ENCODE data around the gene TMCC2.
A peak's percentile ranks its signal among the peaks of the same experiment; 100 is the strongest.
"Not testable (repeated sequence)": the region's sequence is repeated elsewhere in the genome, so short reads cannot be mapped to it uniquely, and the experiment has no call there.

TMCC2 gene

GRCh38 chr1:205262731-205263171 is 35.0 kb downstream of the TMCC2 start:
- DNase-seq, result no peak

DNA sequence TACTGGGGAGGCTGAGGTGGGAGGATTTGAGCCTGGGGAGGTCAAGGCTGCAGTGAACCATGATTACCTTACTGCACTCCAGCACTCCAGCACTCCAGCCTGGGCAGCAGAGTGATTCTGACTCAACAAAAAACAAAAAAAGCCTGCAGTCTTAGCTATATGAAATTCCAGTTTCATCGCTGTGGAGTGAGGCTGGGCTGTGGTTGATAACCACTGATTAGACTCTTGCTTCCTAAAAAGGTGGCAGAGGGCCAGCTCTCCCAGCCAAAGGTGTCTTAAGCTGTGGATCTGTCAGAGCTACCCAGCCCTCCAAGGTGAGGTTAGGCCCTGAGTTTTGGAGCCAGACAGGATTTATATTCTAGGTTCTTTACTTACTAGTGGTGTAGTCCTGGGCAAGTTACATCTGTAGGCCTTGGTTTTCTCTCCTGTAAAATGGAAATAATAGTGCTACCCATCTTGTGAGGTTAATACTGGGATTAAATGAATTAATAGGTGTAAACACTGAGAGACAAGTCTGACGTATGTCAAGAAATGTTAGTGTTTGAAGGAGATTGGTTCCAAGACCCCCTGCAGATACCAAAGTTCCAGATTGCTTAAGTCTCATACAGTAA is 35.9 kb downstream of the TMCC2 start:
- DNase-seq, result no peak

GRCh38 chr1:205266611-205267305 is 39.0 kb downstream of the TMCC2 start:
- DNase-seq, result no peak

DNA sequence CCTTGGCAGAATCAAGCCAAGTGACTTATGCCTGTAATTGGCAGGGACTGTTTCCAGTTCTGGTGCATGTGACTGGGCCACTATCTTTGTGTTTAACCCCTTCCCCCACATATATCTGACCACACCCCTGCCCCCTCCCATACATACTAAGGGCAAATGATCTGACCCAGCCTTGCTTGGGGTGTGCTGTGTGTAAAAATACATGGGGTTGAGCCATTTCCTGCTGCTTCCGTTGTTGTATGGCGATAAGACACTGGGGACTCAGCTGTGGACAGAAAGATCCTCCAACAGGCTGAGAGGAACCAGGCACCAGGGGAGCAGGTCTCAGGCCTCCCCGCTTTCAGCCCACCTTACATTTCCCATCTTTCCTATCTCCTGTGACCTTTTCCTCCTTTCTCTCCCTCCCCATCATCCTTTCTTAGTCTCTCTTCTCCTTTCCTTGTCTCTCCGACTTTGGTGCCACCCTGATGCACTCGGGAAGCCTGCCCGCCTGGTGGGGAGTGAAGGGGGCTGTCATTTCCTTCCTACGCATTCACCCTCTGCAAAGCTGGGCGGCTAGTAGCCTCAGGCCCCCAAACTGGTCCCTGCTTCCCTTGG is 39.7 kb downstream of the TMCC2 start:
- no peak for DNase-seq

- no peak for DNase-seq
These were observed 41.3 kb downstream of the TMCC2 start for GRCh38 chr1:205268846-205269680.

DNA sequence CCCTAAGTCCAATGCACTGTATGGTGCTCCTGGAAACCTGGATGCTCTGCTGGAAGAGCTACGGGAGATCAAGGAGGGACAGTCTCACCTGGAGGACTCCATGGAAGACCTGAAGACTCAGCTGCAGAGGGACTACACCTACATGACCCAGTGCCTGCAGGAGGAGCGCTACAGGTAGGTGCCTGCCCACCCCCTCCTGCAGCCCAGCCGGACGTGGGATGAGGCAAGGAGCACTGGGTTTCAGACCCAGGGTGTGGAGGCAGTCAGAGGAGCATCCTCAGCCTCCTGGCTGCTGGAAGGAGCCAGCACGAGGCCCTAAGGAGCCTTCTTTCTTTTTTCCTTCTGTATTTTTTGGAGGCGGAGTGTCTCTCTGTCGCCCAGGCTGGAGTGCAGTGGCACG is 42.0 kb downstream of the TMCC2 start:
- no peak for DNase-seq

DNA sequence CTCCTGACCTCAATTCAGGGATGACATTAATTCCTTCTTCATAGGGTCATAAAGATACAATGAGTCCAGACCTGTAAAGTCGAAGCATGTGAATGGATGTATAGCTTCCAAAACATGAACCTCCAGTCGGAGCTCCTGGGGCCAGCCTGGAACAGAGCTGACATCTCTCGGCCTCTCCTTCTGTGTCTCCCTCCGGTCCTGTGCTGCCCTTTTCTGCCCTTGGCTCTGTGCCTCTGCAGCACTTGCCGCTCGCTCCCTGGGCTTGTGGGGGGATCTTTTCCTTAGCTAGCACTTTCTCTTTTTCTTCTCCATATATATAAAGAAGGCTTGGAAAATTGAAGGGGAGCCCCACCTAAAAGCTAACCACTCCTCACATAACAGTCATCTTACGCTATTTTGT is 42.5 kb downstream of the TMCC2 start:
- no peak for DNase-seq

- peak; percentile 40 for DNase-seq
These were observed 43.0 kb downstream of the TMCC2 start for GRCh38 chr1:205270764-205271163.

DNA sequence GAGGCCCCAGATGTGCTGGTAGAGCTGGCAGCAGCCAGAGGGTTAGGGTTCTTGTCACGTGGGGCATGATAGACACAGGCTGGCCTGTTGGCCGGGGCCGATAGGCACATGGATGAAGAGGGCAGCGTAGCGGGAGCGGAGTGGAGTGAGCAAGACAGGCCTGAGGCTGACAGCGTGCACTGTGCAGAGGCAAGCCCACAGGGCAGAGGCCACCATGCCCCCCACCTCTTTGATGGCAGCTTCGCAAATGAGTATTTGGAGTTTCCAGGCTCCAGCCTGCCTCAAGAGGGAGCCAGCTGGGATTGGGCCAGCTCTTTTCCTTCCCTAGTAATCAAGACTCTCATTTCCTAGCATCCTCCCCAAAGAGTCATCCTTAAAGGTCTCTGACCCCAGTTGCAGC is 43.5 kb downstream of the TMCC2 start:
- no peak for DNase-seq

DNA sequence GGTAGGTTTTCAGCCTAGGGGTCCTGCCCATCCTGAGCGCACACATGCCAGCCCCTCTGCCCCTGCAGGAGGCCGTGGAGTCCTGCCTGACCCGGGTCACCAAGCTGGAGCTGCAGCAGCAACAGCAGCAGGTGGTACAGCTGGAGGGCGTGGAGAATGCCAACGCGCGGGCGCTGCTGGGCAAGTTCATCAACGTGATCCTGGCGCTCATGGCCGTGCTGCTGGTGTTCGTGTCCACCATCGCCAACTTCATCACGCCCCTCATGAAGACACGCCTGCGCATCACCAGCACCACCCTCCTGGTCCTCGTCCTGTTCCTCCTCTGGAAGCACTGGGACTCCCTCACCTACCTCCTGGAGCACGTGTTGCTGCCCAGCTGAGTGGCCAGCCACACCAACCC is 44.0 kb downstream of the TMCC2 start:
- DNase-seq, result no peak

GRCh38 chr1:205272536-205272935 is 44.8 kb downstream of the TMCC2 start:
- no peak for DNase-seq

DNA sequence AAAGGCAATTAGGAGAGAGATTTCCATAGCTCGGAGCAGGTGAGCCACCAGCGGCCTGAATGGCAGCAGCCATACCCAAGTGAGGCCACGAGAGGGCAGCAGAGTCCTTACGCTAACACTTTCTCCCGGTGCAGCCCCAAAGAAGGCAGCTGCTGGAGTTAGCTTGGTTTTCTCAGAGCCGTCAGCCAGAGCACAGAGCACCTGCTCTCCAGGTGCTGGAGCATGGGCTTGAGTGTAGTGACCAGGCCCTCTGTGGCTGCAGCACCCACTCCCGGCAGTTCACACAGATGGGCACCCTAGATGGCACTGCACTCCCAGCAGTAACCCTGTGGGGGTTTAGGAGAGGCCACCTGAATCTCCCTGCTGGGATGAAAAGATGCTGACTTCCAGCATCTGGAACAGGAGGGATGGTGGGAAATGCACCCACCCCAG is 45.8 kb downstream of the TMCC2 start:
- DNase-seq, result peak; percentile 73

DNA sequence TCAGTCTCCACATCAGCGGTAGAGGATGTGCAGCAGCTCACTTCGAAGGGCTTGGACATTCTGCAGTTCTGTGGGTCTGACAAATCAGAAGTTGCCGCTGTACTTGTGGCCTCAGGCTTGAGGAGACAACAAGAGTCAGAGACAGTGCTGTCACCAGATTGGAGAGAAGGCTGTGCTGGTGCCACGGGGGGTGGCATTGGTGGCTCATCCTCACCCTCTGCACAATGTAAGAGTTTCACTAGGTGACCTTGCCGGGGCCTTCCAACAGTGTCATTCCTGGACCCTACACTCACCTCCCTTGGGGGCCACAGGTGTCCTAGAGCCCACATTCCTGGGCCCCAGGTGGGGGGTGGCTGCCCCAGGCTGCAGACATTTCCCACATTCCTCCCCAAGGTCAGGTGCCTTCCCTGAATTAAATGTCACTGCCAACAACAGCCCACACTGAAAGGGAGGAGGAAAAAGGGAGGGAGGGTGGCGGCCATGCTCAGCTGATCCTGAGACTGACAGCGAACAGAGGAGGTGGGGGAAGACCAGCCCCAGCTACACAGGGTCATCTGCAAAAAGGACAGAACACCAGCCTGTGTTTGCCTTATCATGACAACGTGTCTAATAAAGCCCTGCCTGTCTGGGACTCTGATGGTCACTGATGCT is 46.4 kb downstream of the TMCC2 start:
- no peak for DNase-seq

DNA sequence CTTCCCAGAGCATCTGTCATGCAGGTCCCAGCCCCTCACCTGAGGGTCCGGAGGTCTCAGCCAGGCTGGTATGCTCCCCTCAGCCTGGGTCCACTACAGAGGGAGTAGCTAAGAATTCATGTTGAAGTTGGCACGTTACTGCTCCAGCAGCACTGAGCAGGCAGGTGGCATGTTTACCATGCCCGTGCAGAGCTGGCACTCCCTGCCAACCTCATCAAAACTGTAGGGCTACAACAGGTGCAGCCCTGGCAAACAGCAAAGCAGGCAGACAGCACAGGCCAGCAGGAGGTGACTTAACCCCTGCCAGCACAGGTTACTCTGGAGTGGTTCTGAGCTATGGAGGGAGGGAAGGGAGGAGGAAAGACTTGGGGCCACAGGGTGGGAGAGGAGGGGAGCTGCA is 47.4 kb downstream of the TMCC2 start:
- DNase-seq, result no peak

DNA sequence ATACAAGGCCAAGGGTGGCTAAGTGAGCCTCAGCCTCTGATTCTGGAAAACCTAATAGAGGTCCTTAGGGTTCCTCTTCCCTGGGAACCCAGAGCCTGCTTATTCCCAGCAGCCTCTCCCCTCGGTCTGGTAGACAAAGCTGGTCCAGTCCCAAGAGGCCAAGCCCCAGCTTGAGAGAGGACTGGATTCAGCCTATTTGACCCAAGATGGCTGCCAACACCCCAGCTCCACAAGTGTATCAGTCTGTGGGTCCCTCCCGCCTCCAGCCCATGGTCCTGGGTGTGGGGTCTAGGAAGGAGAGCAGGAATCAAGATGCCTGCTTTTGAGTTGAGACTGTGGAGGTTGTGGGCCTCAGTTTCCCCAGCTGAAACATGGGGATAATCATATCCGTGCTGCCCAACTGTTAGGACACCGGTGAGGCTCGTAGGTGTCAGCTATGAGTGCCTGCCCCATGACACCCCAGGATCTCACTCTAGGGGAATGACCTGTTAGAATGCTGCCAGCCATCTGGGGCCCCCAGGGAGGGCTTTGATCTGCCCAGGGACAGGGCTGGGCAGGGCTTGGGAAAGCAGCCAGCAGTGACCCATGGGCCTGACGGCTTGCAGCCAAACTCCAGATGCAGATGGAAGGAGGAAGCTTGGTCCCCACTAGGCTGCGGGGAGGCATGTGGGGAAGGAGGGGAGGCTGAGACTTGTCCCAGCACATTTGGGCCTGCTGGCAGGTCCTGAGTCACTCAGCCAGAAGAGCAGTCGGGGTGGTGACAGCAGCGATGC is 48.4 kb downstream of the TMCC2 start:
- no peak for DNase-seq

GRCh38 chr1:205276689-205277065 is 48.9 kb downstream of the TMCC2 start:
- no peak for DNase-seq

- no peak for DNase-seq
These were observed 52.2 kb downstream of the TMCC2 start for GRCh38 chr1:205279986-205280385.

DNA sequence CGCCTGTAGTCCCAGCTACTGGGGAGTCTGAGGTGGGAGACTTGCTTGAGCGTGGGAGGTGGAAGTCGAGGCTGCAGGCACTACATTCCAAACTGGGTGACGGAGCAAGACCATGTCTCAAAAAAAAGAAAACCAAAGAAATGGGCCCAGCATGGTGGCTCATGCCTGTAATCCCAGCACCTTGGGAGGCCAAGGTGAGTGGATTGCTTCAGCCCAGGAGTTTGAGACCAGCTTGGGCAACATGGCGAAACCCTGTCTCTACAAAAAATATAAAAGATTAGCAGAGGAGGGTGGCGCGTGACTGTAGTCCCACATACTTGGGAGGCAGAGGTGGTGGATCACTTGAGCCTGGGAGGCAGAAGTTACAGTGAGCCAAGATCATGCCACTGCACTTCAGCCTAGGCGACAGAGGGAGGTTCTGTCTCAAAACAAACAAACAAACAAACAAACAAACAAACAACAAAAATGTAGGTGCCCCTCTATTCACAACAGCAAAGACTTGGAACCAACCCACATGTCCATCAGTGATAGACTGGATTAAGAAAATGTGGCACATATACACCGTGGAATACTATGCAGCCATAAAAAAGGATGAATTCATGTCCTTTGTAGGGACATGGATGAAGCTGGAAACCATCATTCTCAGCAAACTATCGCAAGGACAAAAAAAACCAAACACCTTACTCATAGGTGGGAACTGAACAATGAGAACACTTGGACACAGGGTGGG is 53.1 kb downstream of the TMCC2 start:
- not testable (repeated sequence) for DNase-seq

GRCh38 chr1:205283270-205284147 is 55.8 kb downstream of the TMCC2 start:
- DNase-seq, result no peak

- peak; percentile 88 for DNase-seq
These were observed 56.8 kb downstream of the TMCC2 start for GRCh38 chr1:205284420-205285144.
